NCI-H748 treated with DMSO at 0.1 percent for 48 hours (cell line): ENCODE results near the gene PDILT.

ENCODE experiments used
- DNase-seq: peaks from one replicate; lab custom pipeline; 2025; lab: John Stamatoyannopoulos, UW

PDILT gene

GRCh38 chr16:20359997-20360396 lies 44.5 kb downstream of the PDILT start:
- DNase-seq = no peak

- no peak for DNase-seq
These were observed 49.3 kb downstream of the PDILT start for GRCh38 chr16:20355114-20355782.

GRCh38 chr16:20353379-20353778 lies 51.2 kb downstream of the PDILT start:
- no peak for DNase-seq

GRCh38 chr16:20352615-20353014 lies 51.9 kb downstream of the PDILT start, which contains the start of gene UMOD:
Gene UMOD (minus strand): TSS chr16:20352715. CDS start chr16:20350737, 1,978 bp downstream.
- no peak for DNase-seq

- DNase-seq = no peak
These were observed 54.9 kb downstream of the PDILT start for GRCh38 chr16:20349615-20350014.

GRCh38 chr16:20348365-20349185 lies 56.0 kb downstream of the PDILT start:
- peak; percentile 1 for DNase-seq

- no peak for DNase-seq
These were observed 56.7 kb downstream of the PDILT start for GRCh38 chr16:20347666-20348364.

GRCh38 chr16:20344611-20345010 lies 59.9 kb downstream of the PDILT start:
- no peak for DNase-seq

GRCh38 chr16:20339744-20340143 lies 64.8 kb downstream of the PDILT start:
- no peak for DNase-seq

- no peak for DNase-seq
These were observed 67.6 kb downstream of the PDILT start for GRCh38 chr16:20336955-20337354.

- no peak for DNase-seq
These were observed 70.1 kb downstream of the PDILT start for GRCh38 chr16:20334396-20334795.

GRCh38 chr16:20333120-20333519 lies 71.4 kb downstream of the PDILT start:
- no peak for DNase-seq

- no peak for DNase-seq
These were observed 72.1 kb downstream of the PDILT start for GRCh38 chr16:20332411-20332810.

GRCh38 chr16:20331635-20332034 lies 72.9 kb downstream of the PDILT start:
- no peak for DNase-seq

- DNase-seq = no peak
These were observed 75.0 kb downstream of the PDILT start for GRCh38 chr16:20329392-20330138.

- peak; percentile 26 for DNase-seq
These were observed 77.0 kb downstream of the PDILT start, which contains the start of gene GP2 for GRCh38 chr16:20327444-20328041. Gene GP2 (minus strand): TSS chr16:20327513. CDS start chr16:20326431, 1,082 bp downstream.

GRCh38 chr16:20326321-20326720 lies 78.2 kb downstream of the PDILT start:
- no peak for DNase-seq

GRCh38 chr16:20325005-20325404 lies 79.5 kb downstream of the PDILT start:
- DNase-seq = no peak

- DNase-seq = no peak
These were observed 80.9 kb downstream of the PDILT start for GRCh38 chr16:20323591-20324117.

- DNase-seq = no peak
These were observed 81.8 kb downstream of the PDILT start for GRCh38 chr16:20322696-20323095.

- DNase-seq = no peak
These were observed 82.9 kb downstream of the PDILT start for GRCh38 chr16:20321671-20322070.
